ENCODE measurements around the gene BICC1. TPM values are rescaled to one million over a fixed set of nuclear protein-coding genes. Genes with fewer than 3 reads are reported as not detected.

The BICC1 gene
- total RNA-seq, 1 experiment from 2014 or later, result 13.9 TPM

DNA sequence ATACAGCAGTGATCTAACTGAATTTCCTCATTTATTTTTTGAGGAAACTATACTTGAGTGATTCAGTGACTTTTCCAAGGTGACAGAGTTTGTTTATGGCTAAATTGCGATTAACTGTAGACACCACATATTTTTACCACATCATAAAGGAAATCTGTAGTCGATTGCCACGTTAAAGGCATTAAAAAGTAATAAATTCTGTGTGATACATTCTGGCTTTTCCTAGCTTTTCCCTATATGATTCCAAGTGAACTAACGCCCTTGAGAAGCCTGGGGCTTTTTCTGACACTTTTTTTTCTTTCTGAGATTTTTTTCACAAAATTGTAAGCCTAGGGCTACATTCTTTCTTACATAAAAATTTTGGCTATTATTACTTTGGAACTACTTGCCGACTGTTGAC lies 266.9 kb downstream of the BICC1 start:
- Histone ChIP-seq H2AFZ (ENCODE audit: low read length) (no peak overlapping the region), H3K4me2 (ENCODE audit: low read length) (no peak overlapping the region), H3K9ac (ENCODE audit: low read length) (no peak overlapping the region), H3K4me3 (ENCODE audit: low read length) (no peak overlapping the region), H3K79me2 (ENCODE audit: low read length) (no peaks in the 10 kb centered on the region), H3K4me1 (ENCODE audit: insufficient read depth, low read length) (peaks cover 26% of the 10 kb centered on the region), H3K36me3 (ENCODE audit: low read depth, low read length) (no peaks in the 10 kb centered on the region), H3K9me2 (replicated peaks; ENCODE audit: low read length) (no peaks in the 10 kb centered on the region), H3K27ac (ENCODE audit: low read length) (no peak overlapping the region), H3K27me3 (ENCODE audit: low read length) (peaks cover 6% of the 10 kb centered on the region; the same call in 1 of the 2 replicates), H3F3A (ENCODE audit: low read length, unreplicated experiment) (no peaks in the 10 kb centered on the region), H3K9me3 (ENCODE audit: low read length) (no peaks in the 10 kb centered on the region), H4K20me1 (ENCODE audit: low read length) (no peaks in the 10 kb centered on the region)
- ChIA-PET POLR2A (ENCODE audit: unreplicated experiment) (no interaction called here), CTCF (no interaction called here)
- intact Hi-C loops (cut with micrococcal nuclease), result no loop called here
- BruUV-seq (replicated peaks), result no TSS peak
- ATAC-seq, result no peak
- no peak for TF ChIP-seq EZH2 (IDR thresholded peaks at IDR 0.05; ENCODE audit: low read length, unreplicated experiment)
- TF ChIP-seq, protein P1, sequence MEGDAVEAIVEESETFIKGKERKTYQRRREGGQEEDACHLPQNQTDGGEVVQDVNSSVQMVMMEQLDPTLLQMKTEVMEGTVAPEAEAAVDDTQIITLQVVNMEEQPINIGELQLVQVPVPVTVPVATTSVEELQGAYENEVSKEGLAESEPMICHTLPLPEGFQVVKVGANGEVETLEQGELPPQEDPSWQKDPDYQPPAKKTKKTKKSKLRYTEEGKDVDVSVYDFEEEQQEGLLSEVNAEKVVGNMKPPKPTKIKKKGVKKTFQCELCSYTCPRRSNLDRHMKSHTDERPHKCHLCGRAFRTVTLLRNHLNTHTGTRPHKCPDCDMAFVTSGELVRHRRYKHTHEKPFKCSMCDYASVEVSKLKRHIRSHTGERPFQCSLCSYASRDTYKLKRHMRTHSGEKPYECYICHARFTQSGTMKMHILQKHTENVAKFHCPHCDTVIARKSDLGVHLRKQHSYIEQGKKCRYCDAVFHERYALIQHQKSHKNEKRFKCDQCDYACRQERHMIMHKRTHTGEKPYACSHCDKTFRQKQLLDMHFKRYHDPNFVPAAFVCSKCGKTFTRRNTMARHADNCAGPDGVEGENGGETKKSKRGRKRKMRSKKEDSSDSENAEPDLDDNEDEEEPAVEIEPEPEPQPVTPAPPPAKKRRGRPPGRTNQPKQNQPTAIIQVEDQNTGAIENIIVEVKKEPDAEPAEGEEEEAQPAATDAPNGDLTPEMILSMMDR (conservative IDR thresholded peaks at IDR 0.05; ENCODE audit: low read depth, low read length), result no peak
- TF ChIP-seq EZH2phosphoT487 (IDR thresholded peaks at IDR 0.05; ENCODE audit: borderline replicate concordance, low read length), result no peak
- no peak for DNase-seq

- intact Hi-C loops (cut with micrococcal nuclease), result loop anchor here (2.0 to 5.0 kb wide), 3 partner anchors 250 to 802 kb away; no protein-coding TSS in a partner anchor
- Histone ChIP-seq H3K4me3 (ENCODE audit: low read length) (no peak overlapping the region), H3K27ac (ENCODE audit: low read length) (no peak overlapping the region), H3K27me3 (ENCODE audit: low read length) (peaks cover 6% of the 10 kb centered on the region; the same call in 1 of the 2 replicates), H3K4me1 (ENCODE audit: insufficient read depth, low read length) (peaks cover 27% of the 10 kb centered on the region), H3K79me2 (ENCODE audit: low read length) (no peaks in the 10 kb centered on the region), H3F3A (ENCODE audit: low read length, unreplicated experiment) (no peaks in the 10 kb centered on the region), H3K36me3 (ENCODE audit: low read depth, low read length) (no peaks in the 10 kb centered on the region), H3K4me2 (ENCODE audit: low read length) (no peak overlapping the region), H4K20me1 (ENCODE audit: low read length) (no peaks in the 10 kb centered on the region), H3K9ac (ENCODE audit: low read length) (no peak overlapping the region), H3K9me2 (replicated peaks; ENCODE audit: low read length) (no peaks in the 10 kb centered on the region), H2AFZ (ENCODE audit: low read length) (no peak overlapping the region), H3K9me3 (ENCODE audit: low read length) (no peaks in the 10 kb centered on the region)
- no peak for TF ChIP-seq EZH2phosphoT487 (IDR thresholded peaks at IDR 0.05; ENCODE audit: borderline replicate concordance, low read length)
- no peak for TF ChIP-seq EZH2 (IDR thresholded peaks at IDR 0.05; ENCODE audit: low read length, unreplicated experiment)
- TF ChIP-seq, protein P1 (conservative IDR thresholded peaks at IDR 0.05; ENCODE audit: low read depth, low read length), result no peak
- DNase-seq (no peak), ATAC-seq (no peak)
- POLR2A ChIA-PET (ENCODE audit: unreplicated experiment), result interaction anchor here (0.6 kb wide), 1 partner anchor 972 kb away, joined by 4 read pairs; no protein-coding TSS in a partner anchor
- no TSS peak for BruUV-seq (replicated peaks)
- CTCF ChIA-PET, result interaction anchor here (0.7 to 1.2 kb wide), 2 partner anchors 366 to 844 kb away, joined by 3 to 6 read pairs; no protein-coding TSS in a partner anchor
Measured at GRCh38 chr10:58780476-58780875, 267.8 kb downstream of the BICC1 start.

DNA sequence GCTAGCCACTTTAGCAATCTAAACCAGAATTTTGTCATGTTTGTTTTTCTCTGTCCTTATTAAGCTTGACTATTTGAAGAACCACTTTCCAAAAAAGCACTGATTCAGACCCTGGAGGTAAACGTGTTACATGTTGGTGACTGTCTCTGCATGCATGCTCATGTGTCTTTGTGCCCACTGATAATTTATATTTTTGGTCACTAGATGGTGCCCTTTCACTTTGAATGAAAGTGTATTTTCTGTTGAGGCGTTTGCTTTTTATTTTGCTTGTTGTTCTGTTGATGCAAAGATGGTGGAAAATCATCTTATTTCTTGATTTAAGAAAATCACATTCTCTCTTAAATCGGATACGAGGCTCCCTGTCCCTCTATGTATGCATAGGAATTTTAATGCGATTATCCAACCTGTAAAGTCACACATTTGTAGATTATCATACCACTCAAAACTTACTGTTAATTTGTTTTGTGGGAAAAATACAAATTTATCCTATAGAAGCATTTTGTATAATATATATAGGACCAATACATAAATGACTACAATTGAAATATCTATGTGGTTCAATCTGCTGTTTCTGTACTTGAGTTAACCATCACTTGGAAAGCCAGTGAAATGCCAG lies 269.3 kb downstream of the BICC1 start:
- H3K9me3 ChIP-seq (ENCODE audit: low read length), result no peaks in the 10 kb centered on the region
- POLR2A ChIA-PET (ENCODE audit: unreplicated experiment), result no interaction called here
- no peaks in the 10 kb centered on the region for H3F3A ChIP-seq (ENCODE audit: low read length, unreplicated experiment)
- intact Hi-C loops (cut with micrococcal nuclease), result loop anchor here (1.0 to 5.0 kb wide), 7 partner anchors 168 to 840 kb away; no protein-coding TSS in a partner anchor
- ATAC-seq (peak; percentile 69), DNase-seq (peak; percentile 93)
- no peaks in the 10 kb centered on the region for H3K36me3 ChIP-seq (ENCODE audit: low read depth, low read length)
- H3K27ac ChIP-seq (ENCODE audit: low read length), result no peak overlapping the region
- H3K27me3 ChIP-seq (ENCODE audit: low read length), result 0 out of 2 replicates have a peak, but pooled peaks cover 1% of the 10 kb centered on the region
- BruUV-seq (replicated peaks), result no TSS peak
- H3K79me2 ChIP-seq (ENCODE audit: low read length), result no peaks in the 10 kb centered on the region
- H3K9ac ChIP-seq (ENCODE audit: low read length), result no peak overlapping the region
- no peaks in the 10 kb centered on the region for H3K9me2 ChIP-seq (replicated peaks; ENCODE audit: low read length)
- CTCF ChIA-PET, result interaction anchor here (1.2 kb wide), 1 partner anchor 368 kb away, joined by 6 read pairs; no protein-coding TSS in a partner anchor
- TF ChIP-seq EZH2phosphoT487 (IDR thresholded peaks at IDR 0.05; ENCODE audit: borderline replicate concordance, low read length) (no peak), EZH2 (IDR thresholded peaks at IDR 0.05; ENCODE audit: low read length, unreplicated experiment) (no peak)
- TF ChIP-seq, protein P1 (conservative IDR thresholded peaks at IDR 0.05; ENCODE audit: low read depth, low read length), result peak; percentile 97
- H3K4me2 ChIP-seq (ENCODE audit: low read length), result no peak overlapping the region
- H3K4me3 ChIP-seq (ENCODE audit: low read length), result no peak overlapping the region
- peaks cover 20% of the 10 kb centered on the region for H3K4me1 ChIP-seq (ENCODE audit: insufficient read depth, low read length)
- no peaks in the 10 kb centered on the region for H4K20me1 ChIP-seq (ENCODE audit: low read length)
- H2AFZ ChIP-seq (ENCODE audit: low read length), result no peak overlapping the region

Measured in PC-3 (cell line).